GM12878 (cell line): ENCODE data around the gene TGFB2. TPM values are rescaled to one million over a fixed set of nuclear protein-coding genes. Genes with fewer than 3 reads are reported as not detected.

ENCODE experiments used
- ATAC-seq: fragments of 200-7000 bp; cut with Tn5 transposase; 3 replicates; pipeline ENCODE4 v1.9.1; 2020; ENCODE audit warnings: mild to moderate bottlenecking, moderate library complexity
- BruUV-seq: library from RNA; stranded (reverse); fragments of 400-500 nt; replicated peaks from 2 replicates; lab custom pipeline; 2021; lab: Mats Ljungman, UMichigan
- CTCF ChIA-PET: fragments of 300-600 bp; sonication (Branson Sonifier 250); formaldehyde crosslinking; extraction: SDS; loops from one replicate; lab custom pipeline; 2021; ENCODE audit warnings: inconsistent platforms; lab: Yijun Ruan, JAX
- POLR2A ChIA-PET: fragments of 350-600 bp; formaldehyde crosslinking; extraction: SDS; loops from one replicate; lab custom pipeline; 2021; ENCODE audit warnings: inconsistent platforms; lab: Charles Lee
- RAD21 ChIA-PET: fragments of 300-600 bp; sonication (Branson Sonifier 250); formaldehyde crosslinking; loops from one replicate; lab custom pipeline; 2023; ENCODE audit warnings: antibody characterized with exemption; ENCODE audit not compliant: unreplicated experiment; lab: Charles Lee
- SMC1A ChIA-PET: fragments of 300-600 bp; sonication (Branson Sonifier 250); formaldehyde crosslinking; loops from one replicate; lab custom pipeline; 2023; ENCODE audit not compliant: unreplicated experiment, uncharacterized antibody; lab: Charles Lee
- DNase-seq: peaks from one replicate; pipeline ENCODE4 v3.0.0-alpha.2; 2011; ENCODE audit warnings: low read depth, low spot score
- FAIRE-seq: peaks from 3 replicates; lab custom pipeline; 2011; peaks lifted over from hg19 to GRCh38; lab: Jason Lieb, UNC
- H2AFZ ChIP-seq: 2 replicates; pipeline ENCODE4 v1.6.0; 2011; ENCODE audit warnings: low read depth, low read length, control low read depth; ENCODE audit not compliant: control insufficient read depth
- H3K27ac ChIP-seq: 2 replicates; pipeline ENCODE4 v1.5.1; 2011; ENCODE audit warnings: control low read depth; ENCODE audit not compliant: control insufficient read depth, insufficient read depth
- H3K27me3 ChIP-seq, 2 experiments: replicated peaks in 1 of 2; 2 replicates each; pipeline versions ENCODE4 v1.6.0 to v1.6.1; 2011; ENCODE audit warnings: low read length in 1 of 2; ENCODE audit not compliant: control insufficient read depth in 2 of 2, insufficient read depth in 2 of 2
- H3K36me3 ChIP-seq, 2 experiments: 2 replicates each; pipeline ENCODE4 v1.5.1; 2011; ENCODE audit warnings: low read length in 1 of 2; ENCODE audit not compliant: control insufficient read depth in 2 of 2, insufficient read depth in 2 of 2
- H3K4me1 ChIP-seq: 2 replicates; pipeline ENCODE4 v1.6.1; 2011; ENCODE audit warnings: mild to moderate bottlenecking, low read length, moderate library complexity, mixed read lengths; ENCODE audit not compliant: control insufficient read depth, insufficient read depth
- H3K4me2 ChIP-seq: 2 replicates; pipeline ENCODE4 v1.6.0; 2011; ENCODE audit warnings: control low read depth; ENCODE audit not compliant: control insufficient read depth, insufficient read depth
- H3K4me3 ChIP-seq: fragments of 200-600 bp; sonication (generic); 2 replicates; pipeline ENCODE4 v1.5.1; 2016
- H3K79me2 ChIP-seq: 2 replicates; pipeline ENCODE4 v1.6.0; 2011; ENCODE audit warnings: low read length; ENCODE audit not compliant: control insufficient read depth, insufficient read depth
- H3K9ac ChIP-seq: 2 replicates; pipeline ENCODE4 v1.8.0; 2011; ENCODE audit warnings: low read length, control low read depth, mixed read lengths; ENCODE audit not compliant: control insufficient read depth, insufficient read depth
- H3K9me3 ChIP-seq: replicated peaks from 3 replicates; pipeline ENCODE4 v1.5.1; 2011; ENCODE audit warnings: mild to moderate bottlenecking, low read length; ENCODE audit not compliant: control insufficient read depth, insufficient read depth
- H4K20me1 ChIP-seq: 2 replicates; pipeline ENCODE4 v1.6.0; 2011; ENCODE audit not compliant: control insufficient read depth, insufficient read depth
- CEBPB ChIP-seq, 2 experiments: fragments of 150-350 bp in 1 of 2; IDR thresholded peaks; 2 replicates each; pipeline ENCODE4 v1.6.1; 2012 to 2014; ENCODE audit warnings: low read depth in 2 of 2, low read length in 2 of 2, borderline replicate concordance in 1 of 2, inconsistent platforms in 1 of 2
- HDGF ChIP-seq: fragments of 450-650 bp; IDR thresholded peaks from 2 replicates; pipeline ENCODE4 v1.6.1; 2016; ENCODE audit warnings: antibody characterized with exemption
- MYC ChIP-seq: IDR thresholded peaks from 2 replicates; pipeline ENCODE4 v1.6.1; 2011; ENCODE audit warnings: mild to moderate bottlenecking, low read length, moderate library complexity, inconsistent platforms; ENCODE audit not compliant: insufficient read depth, insufficient replicate concordance, insufficient read length, severe bottlenecking
- PAX8 ChIP-seq: fragments of 450-650 bp; IDR thresholded peaks from 2 replicates; pipeline ENCODE4 v1.6.1; 2017; ENCODE audit warnings: mild to moderate bottlenecking, moderate library complexity
- ZNF217 ChIP-seq: fragments of 450-650 bp; IDR thresholded peaks from 2 replicates; pipeline ENCODE4 v1.6.1; 2017; ENCODE audit warnings: antibody characterized with exemption, mild to moderate bottlenecking
- ZNF622 ChIP-seq: fragments of 450-650 bp; IDR thresholded peaks from 2 replicates; pipeline ENCODE4 v1.6.1; 2017; ENCODE audit warnings: mild to moderate bottlenecking, inconsistent platforms
- WGBS: methylation state at CpG from one replicate; pipeline ENCODE4 v1.1.6; 2016; ENCODE audit warnings: low lambda C conversion rate; ENCODE audit not compliant: insufficient replicate concordance, insufficient coverage; ENCODE audit errors: missing lambda C conversion rate; 5-methylcytosine and 5-hydroxymethylcytosine counted together
- in situ Hi-C: fragments of 300-500 bp; cut with MboI; formaldehyde crosslinking; loops from 9 replicates; pipeline ENCODE4 v1.14.3; 2018; ENCODE audit warnings: mixed read lengths
- intact Hi-C: fragments of 100-400 bp; cut with micrococcal nuclease; formaldehyde crosslinking; loops from one replicate; pipeline ENCODE4 v1.14.2; 2022; ENCODE audit not compliant: unreplicated experiment
- polyA plus RNA-seq, 11 experiments: library from polyadenylated mRNA; depleted of rRNA in 4 of 11; unstranded in 6 of 11; stranded (reverse) in 5 of 11; fragments of >200 nt; fragmentation: Nextera tagmentation in 4 of 11; fragmentation: Illumina TruSeq in 1 of 11; extraction: Ambion mirVana in 4 of 11; extraction: Trizol in 1 of 11; gene quantifications; 1 replicate in 1 of 11; 2 replicates in 10 of 11; pipeline versions ENCODE4 v1.2.1 to v1.2.3, GENCODE V29; 2011 to 2016; ENCODE audit warnings: inconsistent platforms in 2 of 11, missing spikeins in 2 of 11, low read depth in 1 of 11
- total RNA-seq, 4 experiments: library from RNA; depleted of rRNA in 3 of 4; stranded (reverse); fragments of >200 nt in 3 of 4; fragmentation: Illumina TruSeq in 1 of 4; extraction: Trizol in 1 of 4; gene quantifications; 2 replicates each; pipeline versions ENCODE4 v1.2.1 to v1.2.3, GENCODE V29; 2013 to 2021

Gene TGFB2
- total and polyA plus RNA-seq, 10 of the 15 experiments (the other 5 are each of a cell fraction or from before 2014, with no cell fraction given) = 0.03 to 0.11 (median 0.04) TPM; not detected in 6

DNA sequence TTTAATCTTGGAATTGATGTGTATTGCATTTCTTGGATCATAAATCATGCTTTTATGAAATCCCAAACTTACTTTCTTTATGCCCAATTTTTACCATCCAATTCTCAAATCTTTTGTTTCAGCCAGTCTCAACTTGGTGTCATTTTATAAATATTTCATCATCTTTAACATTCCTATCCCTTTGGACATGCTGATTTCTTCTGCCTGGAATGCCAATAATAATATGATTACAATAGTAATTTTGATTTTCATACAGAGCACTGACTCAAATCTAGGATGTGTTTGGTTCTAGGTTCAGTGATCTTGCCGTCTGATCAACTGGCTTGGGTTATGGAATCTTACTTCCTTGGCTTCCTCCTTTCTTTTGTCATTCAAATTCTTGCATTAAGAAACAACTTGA, 47.3 kb upstream of the TGFB2 start:
- FAIRE-seq = no peak
- Histone ChIP-seq H3K9ac (no peak overlapping the region), H3K4me2 (no peak overlapping the region), H3K4me3 (no peak overlapping the region), H3K79me2 (no peaks in the 10 kb centered on the region; the same call in 1 of the 2 replicates), H4K20me1 (no peaks in the 10 kb centered on the region), H3K27ac (no peak overlapping the region), H3K4me1 (no peaks in the 10 kb centered on the region), H3K9me3 (no peaks in the 10 kb centered on the region), H3K36me3 (peaks cover 0 to 9% of the 10 kb centered on the region in 2 experiments; a peak in 1 of 4 replicates), H3K27me3 (no peaks in the 10 kb centered on the region), H2AFZ (no peak overlapping the region)
- SMC1A ChIA-PET = no interaction called here
- in situ Hi-C loops = no loop called here
- DNase-seq = no peak
- WGBS = 44% methylated on average over 1 of the region's 1 CpG
- no peak for ATAC-seq
- RAD21 ChIA-PET = no interaction called here
- intact Hi-C loops = no loop called here
- TF ChIP-seq PAX8 (no peak), ZNF217 (no peak), ZNF622 (no peak), HDGF (no peak), CEBPB (IDR thresholded peaks at IDR 0.05; ENCODE audit: borderline replicate concordance in 1 of 2, low read depth in 2 of 2, low read length in 2 of 2) (no peak)
- POLR2A ChIA-PET = no interaction called here
- CTCF ChIA-PET = no interaction called here
- no TSS peak for BruUV-seq

DNA sequence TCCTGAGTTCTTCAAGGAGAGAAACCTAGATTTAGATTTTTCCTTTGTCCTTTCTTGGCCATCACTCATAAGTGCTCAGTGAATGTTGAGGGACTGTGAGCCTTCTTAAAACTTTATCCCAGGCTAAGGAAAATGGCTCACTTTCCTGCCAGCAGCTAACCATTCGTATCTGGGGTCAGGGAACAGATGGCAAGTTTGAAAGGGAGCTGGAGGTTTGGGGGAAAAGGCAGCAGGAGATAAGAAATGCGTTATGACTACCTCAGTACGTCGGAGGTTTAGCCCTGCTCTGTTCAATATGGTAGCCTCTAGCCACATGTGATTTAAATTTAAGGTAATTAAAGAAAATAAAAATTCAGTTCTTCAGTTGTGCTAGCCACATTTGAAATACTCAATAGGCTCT, 46.7 kb upstream of the TGFB2 start:
- BruUV-seq = no TSS peak

More for the DNA sequence above, 46.7 kb upstream of the TGFB2 start:
- Histone ChIP-seq H4K20me1 (no peaks in the 10 kb centered on the region), H3K9me3 (no peaks in the 10 kb centered on the region), H3K36me3 (peaks cover 0 to 9% of the 10 kb centered on the region in 2 experiments; a peak in 1 of 4 replicates), H2AFZ (no peak overlapping the region), H3K79me2 (no peaks in the 10 kb centered on the region; the same call in 1 of the 2 replicates), H3K27me3 (no peaks in the 10 kb centered on the region), H3K4me3 (no peak overlapping the region), H3K4me2 (no peak overlapping the region), H3K27ac (no peak overlapping the region), H3K9ac (no peak overlapping the region), H3K4me1 (no peaks in the 10 kb centered on the region)
- DNase-seq (no peak), ATAC-seq (no peak), FAIRE-seq (no peak)
- POLR2A ChIA-PET = no interaction called here
- TF ChIP-seq MYC = no peak
- SMC1A ChIA-PET = interaction anchor here (1.5 kb wide), 1 partner anchor 13 kb away, joined by 3 read pairs; no protein-coding TSS in a partner anchor
- RAD21 ChIA-PET = no interaction called here
- intact Hi-C loops (no loop called here), in situ Hi-C loops (no loop called here)
- 94% methylated on average over 4 of the region's 4 CpGs for WGBS
- CTCF ChIA-PET = interaction anchor here (0.9 to 2.3 kb wide), 4 partner anchors 9 to 32 kb away, joined by 3 to 6 read pairs (median 4); partner anchors contain the start of gene RRP15
